MG63 (cell line): Measurements from ENCODE around the gene OBSCN. TPM values are rescaled to one million over a fixed set of nuclear protein-coding genes. Genes with fewer than 3 reads are reported as not detected.
"Not testable (repeated sequence)": the region's sequence is repeated elsewhere in the genome, so short reads cannot be mapped to it uniquely, and the experiment has no call there.

Source experiments
- DNase-seq: peaks from one replicate; pipeline ENCODE4 v3.0.0-alpha.2; 2020
- H3K27me3 ChIP-seq: fragments of 250-450 bp; sonication (Bioruptor Pico); 2 replicates; pipeline ENCODE4 v1.5.1; 2020; ENCODE audit warnings: mild to moderate bottlenecking, moderate library complexity
- H3K36me3 ChIP-seq: fragments of 250-450 bp; sonication (Bioruptor Pico); 2 replicates; pipeline ENCODE4 v1.5.1; 2020; ENCODE audit warnings: mild to moderate bottlenecking, moderate library complexity
- H3K4me3 ChIP-seq: fragments of 250-450 bp; sonication (Bioruptor Pico); 2 replicates; pipeline ENCODE4 v1.5.1; 2020; ENCODE audit warnings: mild to moderate bottlenecking, moderate library complexity
- H3K9me3 ChIP-seq: fragments of 250-450 bp; sonication (Bioruptor Pico); 2 replicates; pipeline ENCODE4 v1.5.1; 2020; ENCODE audit warnings: mild to moderate bottlenecking, moderate library complexity
- total RNA-seq: library from RNA; depleted of rRNA; stranded (reverse); fragments of >200 nt; shearing (Covaris generic); gene quantifications from 2 replicates; pipeline ENCODE4 v1.2.3, GENCODE V29; 2014; ENCODE audit warnings: low replicate concordance

OBSCN gene
- total RNA-seq, 1 experiment from 2014 or later = 2.8 TPM

GRCh38 chr1:228166170-228166936 is 41.5 kb upstream of the OBSCN start:
- H3K27me3 ChIP-seq = no peaks in the 10 kb centered on the region
- no peaks in the 10 kb centered on the region; the same call in 1 of the 2 replicates for H3K36me3 ChIP-seq
- peak overlapping the region; percentile 59 for H3K4me3 ChIP-seq
- no peaks in the 10 kb centered on the region for H3K9me3 ChIP-seq
- DNase-seq = peak; percentile 52

GRCh38 chr1:228168563-228169270 is 39.1 kb upstream of the OBSCN start:
- Histone ChIP-seq H3K9me3 (no peaks in the 10 kb centered on the region), H3K36me3 (no peaks in the 10 kb centered on the region; the same call in 1 of the 2 replicates), H3K4me3 (no peak overlapping the region), H3K27me3 (no peaks in the 10 kb centered on the region)
- DNase-seq = no peak

GRCh38 chr1:228169345-228169744 is 38.5 kb upstream of the OBSCN start:
- Histone ChIP-seq H3K36me3 (no peaks in the 10 kb centered on the region; the same call in 1 of the 2 replicates), H3K4me3 (no peak overlapping the region), H3K9me3 (no peaks in the 10 kb centered on the region), H3K27me3 (no peaks in the 10 kb centered on the region)
- no peak for DNase-seq

- no peak overlapping the region for H3K4me3 ChIP-seq
- no peaks in the 10 kb centered on the region; the same call in none of the 2 replicates for H3K36me3 ChIP-seq
- DNase-seq = no peak
- no peaks in the 10 kb centered on the region for H3K9me3 ChIP-seq
- no peaks in the 10 kb centered on the region for H3K27me3 ChIP-seq
Measured at GRCh38 chr1:228170666-228171065, 37.2 kb upstream of the OBSCN start.

- Histone ChIP-seq H3K4me3 (no peak overlapping the region), H3K9me3 (no peaks in the 10 kb centered on the region), H3K27me3 (no peaks in the 10 kb centered on the region), H3K36me3 (no peaks in the 10 kb centered on the region; the same call in none of the 2 replicates)
- DNase-seq = no peak
Measured at GRCh38 chr1:228171221-228171891, 36.5 kb upstream of the OBSCN start.

GRCh38 chr1:228172591-228173527 is 35.0 kb upstream of the OBSCN start:
- no peaks in the 10 kb centered on the region; the same call in none of the 2 replicates for H3K36me3 ChIP-seq
- DNase-seq = no peak
- H3K9me3 ChIP-seq = no peaks in the 10 kb centered on the region
- no peaks in the 10 kb centered on the region for H3K27me3 ChIP-seq
- no peak overlapping the region for H3K4me3 ChIP-seq

- H3K4me3 ChIP-seq, H3K27me3 ChIP-seq, H3K36me3 ChIP-seq, H3K9me3 ChIP-seq, DNase-seq: not testable (repeated sequence)
Measured at GRCh38 chr1:228173528-228174481, 34.0 kb upstream of the OBSCN start.

- no peak for DNase-seq
- no peaks in the 10 kb centered on the region for H3K27me3 ChIP-seq
- H3K4me3 ChIP-seq = no peak overlapping the region
- no peaks in the 10 kb centered on the region; the same call in none of the 2 replicates for H3K36me3 ChIP-seq
- no peaks in the 10 kb centered on the region for H3K9me3 ChIP-seq
Measured at GRCh38 chr1:228174482-228175315, 33.1 kb upstream of the OBSCN start.

- Histone ChIP-seq H3K9me3 (no peaks in the 10 kb centered on the region), H3K4me3 (no peak overlapping the region), H3K36me3 (no peaks in the 10 kb centered on the region; the same call in 1 of the 2 replicates), H3K27me3 (no peaks in the 10 kb centered on the region)
- no peak for DNase-seq
Measured at GRCh38 chr1:228175316-228176023, 32.4 kb upstream of the OBSCN start.

- Histone ChIP-seq H3K4me3 (no peak overlapping the region), H3K9me3 (no peaks in the 10 kb centered on the region), H3K36me3 (no peaks in the 10 kb centered on the region; the same call in 1 of the 2 replicates), H3K27me3 (no peaks in the 10 kb centered on the region)
- no peak for DNase-seq
Measured at GRCh38 chr1:228176024-228176395, 31.8 kb upstream of the OBSCN start.

GRCh38 chr1:228176461-228177182 is 31.2 kb upstream of the OBSCN start:
- no peaks in the 10 kb centered on the region; the same call in 1 of the 2 replicates for H3K36me3 ChIP-seq
- no peaks in the 10 kb centered on the region for H3K9me3 ChIP-seq
- H3K27me3 ChIP-seq = no peaks in the 10 kb centered on the region
- H3K4me3 ChIP-seq = no peak overlapping the region
- no peak for DNase-seq

- Histone ChIP-seq H3K36me3 (no peaks in the 10 kb centered on the region; the same call in 1 of the 2 replicates), H3K4me3 (no peak overlapping the region), H3K9me3 (no peaks in the 10 kb centered on the region), H3K27me3 (no peaks in the 10 kb centered on the region)
- no peak for DNase-seq
Measured at GRCh38 chr1:228177183-228177475, 30.7 kb upstream of the OBSCN start.
